ENCODE results near the gene GPR137. TPM values are rescaled to one million over a fixed set of nuclear protein-coding genes. Genes with fewer than 3 reads are reported as not detected.

GPR137 gene
- total and polyA plus RNA-seq, 7 donors: 12.2 to 35.0 (median 17.4) TPM

- Histone ChIP-seq H3K27me3 (no peaks in the 10 kb centered on the region), H3K27ac (no peak overlapping the region), H3K4me1 (peaks cover 0 to 12% (median 10%) of the 10 kb centered on the region in 4 donors), H3K4me3 (no peak overlapping the region), H3K36me3 (peaks cover 5 to 61% (median 22%) of the 10 kb centered on the region in 4 donors), H3K9me3 (no peaks in the 10 kb centered on the region)
- WGBS, 2 donors: 88 to 94% methylated on average over 8 of the region's 8 CpGs
- no peak for DNase-seq
- TF ChIP-seq EP300 (IDR thresholded peaks at IDR 0.05): no peak
- no peak for TF ChIP-seq POLR2AphosphoS5 (IDR thresholded peaks at IDR 0.05)
- TF ChIP-seq POLR2A (IDR thresholded peaks at IDR 0.05): no peak
- TF ChIP-seq CTCF (IDR thresholded peaks at IDR 0.05): no peak
- intact Hi-C loops (cut with DNase I): no loop called here
Observed at GRCh38 chr11:64278576-64279190, 7.0 kb upstream of the GPR137 start.

GRCh38 chr11:64281957-64282770 is 3.5 kb upstream of the GPR137 start:
- H3K4me3 ChIP-seq: no peak overlapping the region
- H3K4me1 ChIP-seq: peaks cover 0 to 31% (median 28%) of the 10 kb centered on the region in 4 donors
- no peak overlapping the region for H3K27ac ChIP-seq
- TF ChIP-seq POLR2A (IDR thresholded peaks at IDR 0.05) (no peak), CTCF (IDR thresholded peaks at IDR 0.05) (no peak), POLR2AphosphoS5 (IDR thresholded peaks at IDR 0.05) (no peak), EP300 (IDR thresholded peaks at IDR 0.05) (no peak)
- H3K36me3 ChIP-seq: peaks cover 5 to 40% (median 18%) of the 10 kb centered on the region in 4 donors
- intact Hi-C loops (cut with DNase I): no loop called here
- no peaks in the 10 kb centered on the region for H3K27me3 ChIP-seq
- 89 to 96% methylated on average over 22 of the region's 22 CpGs for WGBS, 2 donors
- DNase-seq: no peak
- no peaks in the 10 kb centered on the region for H3K9me3 ChIP-seq

- TF ChIP-seq POLR2AphosphoS5 (IDR thresholded peaks at IDR 0.05) (no peak), CTCF (IDR thresholded peaks at IDR 0.05) (no peak), POLR2A (IDR thresholded peaks at IDR 0.05) (no peak), EP300 (IDR thresholded peaks at IDR 0.05) (no peak)
- H3K36me3 ChIP-seq: peaks cover 5 to 31% (median 18%) of the 10 kb centered on the region in 4 donors
- no peaks in the 10 kb centered on the region for H3K27me3 ChIP-seq
- DNase-seq: no peak
- intact Hi-C loops (cut with DNase I): no loop called here
- H3K4me3 ChIP-seq: no peak overlapping the region
- peak overlapping the region in 1 of 4 donors; percentile 97 for H3K27ac ChIP-seq
- WGBS, 2 donors: 82 to 90% methylated on average over 3 of the region's 3 CpGs
- no peaks in the 10 kb centered on the region for H3K9me3 ChIP-seq
- peaks cover 0 to 31% (median 28%) of the 10 kb centered on the region in 4 donors for H3K4me1 ChIP-seq
Observed at GRCh38 chr11:64283092-64283491, 2.6 kb upstream of the GPR137 start.

GRCh38 chr11:64284048-64284961 is 1.3 kb upstream of the GPR137 start, which contains the start of gene BAD:
Gene BAD (minus strand): TSS chr11:64284665. CDS start chr11:64284368, 297 bp downstream.
- Histone ChIP-seq H3K4me1 (peaks cover 0 to 31% (median 28%) of the 10 kb centered on the region in 4 donors), H3K27me3 (peaks cover 0 to 1% (median 0%) of the 10 kb centered on the region in 3 donors), H3K36me3 (peaks cover 0 to 22% (median 13%) of the 10 kb centered on the region in 4 donors), H3K9me3 (no peaks in the 10 kb centered on the region), H3K4me3 (peak within 1 kb of the TSS; percentile 69 to 81 (median 76)), H3K27ac (peak within 1 kb of the TSS; percentile 96 to 99 (median 98))
- TF ChIP-seq CTCF (IDR thresholded peaks at IDR 0.05): no peak
- TF ChIP-seq POLR2AphosphoS5 (IDR thresholded peaks at IDR 0.05): peak; percentile 74 to 83 (median 80)
- no peak for TF ChIP-seq EP300 (IDR thresholded peaks at IDR 0.05)
- TF ChIP-seq POLR2A (IDR thresholded peaks at IDR 0.05): peak; percentile 39 to 78
- 2 to 3% methylated on average over 44 of the region's 44 CpGs for WGBS, 2 donors
- intact Hi-C loops (cut with DNase I): loop anchor here (1.0 kb wide), 1 partner anchor 14 kb away; no protein-coding TSS in a partner anchor
- peak; percentile 98 for DNase-seq
